B cell (primary cell): ENCODE measurements around the gene SERF2. TPM values are rescaled to one million over a fixed set of nuclear protein-coding genes. Genes with fewer than 3 reads are reported as not detected.

Experiments
- ATAC-seq: fragments of 200-7000 bp; cut with Tn5 transposase; one replicate; pipeline ENCODE4 v1.10.0; 2021; ENCODE audit warnings: low read depth, mild to moderate bottlenecking, moderate number of reproducible peaks, moderate library complexity
- CTCF ChIA-PET: fragments of 350-600 bp; sonication (Branson Sonifier 250); formaldehyde crosslinking; loops from one replicate; lab custom pipeline; 2021; ENCODE audit warnings: antibody characterized with exemption, inconsistent platforms; lab: Charles Lee
- POLR2A ChIA-PET: fragments of 350-600 bp; sonication (Branson Sonifier 250); formaldehyde crosslinking; loops from one replicate; lab custom pipeline; 2021; ENCODE audit warnings: antibody characterized with exemption; lab: Charles Lee
- DNase-seq: peaks from one replicate; pipeline ENCODE4 v3.0.0; 2013
- H2AFZ ChIP-seq: 2 replicates; pipeline ENCODE4 v1.6.1; 2012; ENCODE audit warnings: mild to moderate bottlenecking, low read depth, low read length; ENCODE audit not compliant: insufficient read depth, poor library complexity, severe bottlenecking
- H3K27ac ChIP-seq, 2 donors: 1 replicate in 1 of 2; 2 replicates in 1 of 2; pipeline ENCODE4 v1.5.1; 2012 to 2013; ENCODE audit warnings: low read length in 2 of 2, mild to moderate bottlenecking in 2 of 2, moderate library complexity in 1 of 2
- H3K27me3 ChIP-seq, 4 experiments: fragments of 200-600 bp in 1 of 4; sonication (generic) in 1 of 4; replicated peaks in 1 of 4; 1 replicate in 2 of 4; 2 replicates in 2 of 4; pipeline versions ENCODE4 v1.6.1 to v1.7.0; 2013 to 2016; ENCODE audit warnings: low read length in 3 of 4, mild to moderate bottlenecking in 2 of 4, mixed read lengths in 1 of 4, moderate library complexity in 1 of 4; ENCODE audit not compliant: insufficient read depth in 4 of 4, control insufficient read depth in 3 of 4; ENCODE audit errors: control extremely low read depth in 1 of 4
- H3K36me3 ChIP-seq, 2 experiments: replicated peaks in 1 of 2; 1 replicate in 1 of 2; 2 replicates in 1 of 2; pipeline versions ENCODE4 v1.6.1 to v1.7.1; 2013; ENCODE audit warnings: low read length in 1 of 2; ENCODE audit not compliant: insufficient read depth in 2 of 2, control insufficient read depth in 1 of 2; ENCODE audit errors: control extremely low read depth in 1 of 2, extremely low read depth in 1 of 2
- H3K4me1 ChIP-seq, 2 donors: fragments of 200-600 bp in 1 of 2; sonication (generic) in 1 of 2; 1 replicate in 1 of 2; 2 replicates in 1 of 2; pipeline versions ENCODE4 v1.5.1 to v1.6.1; 2013 to 2017; ENCODE audit warnings: low read length in 2 of 2; ENCODE audit not compliant: control insufficient read depth in 2 of 2, insufficient read depth in 2 of 2
- H3K4me2 ChIP-seq: replicated peaks from 2 replicates; pipeline ENCODE3; 2012; ENCODE audit warnings: mild to moderate bottlenecking, low read depth, low read length; ENCODE audit not compliant: poor library complexity, severe bottlenecking
- H3K4me3 ChIP-seq, 5 experiments: fragments of 200-600 bp in 1 of 5; sonication (generic) in 1 of 5; 1 replicate in 3 of 5; 2 replicates in 2 of 5; pipeline versions ENCODE4 v1.5.1 to v1.7.0; 2011 to 2016; ENCODE audit warnings: low read length in 4 of 5, mild to moderate bottlenecking in 4 of 5, low read depth in 2 of 5, control low read depth in 1 of 5, moderate library complexity in 1 of 5; ENCODE audit not compliant: insufficient read depth in 1 of 5; ENCODE audit errors: control extremely low read depth in 1 of 5, extremely low read depth in 1 of 5
- H3K79me2 ChIP-seq: fragments of 200-600 bp; sonication (generic); one replicate; pipeline ENCODE4 v1.6.0; 2016; ENCODE audit warnings: low read length; ENCODE audit not compliant: control insufficient read depth, insufficient read depth
- H3K9ac ChIP-seq: fragments of 200-600 bp; sonication (generic); 2 replicates; pipeline ENCODE4 v1.6.1; 2017; ENCODE audit warnings: mild to moderate bottlenecking, low read length, moderate library complexity
- H3K9me3 ChIP-seq, 3 donors: one replicate each; pipeline versions ENCODE4 v1.6.1 to v1.7.1; 2013; ENCODE audit warnings: low read length in 2 of 3; ENCODE audit not compliant: control insufficient read depth in 2 of 3, insufficient read depth in 1 of 3; ENCODE audit errors: control extremely low read depth in 1 of 3
- H4K20me1 ChIP-seq: 2 replicates; pipeline ENCODE4 v1.6.0; 2012; ENCODE audit warnings: mild to moderate bottlenecking, low read length; ENCODE audit not compliant: insufficient read depth, control insufficient read depth, poor library complexity, severe bottlenecking
- H3K27ac Mint-ChIP-seq: one replicate; pipeline ENCODE4 v1.8.0; 2021; ENCODE audit warnings: mixed read lengths
- H3K27me3 Mint-ChIP-seq: one replicate; pipeline ENCODE4 v1.8.0; 2021; ENCODE audit warnings: mixed read lengths
- H3K4me1 Mint-ChIP-seq: one replicate; pipeline ENCODE4 v1.8.0; 2021; ENCODE audit warnings: mixed read lengths
- H3K4me3 Mint-ChIP-seq: one replicate; pipeline ENCODE4 v1.8.0; 2021; ENCODE audit warnings: mixed read lengths
- H3K9me3 Mint-ChIP-seq: one replicate; pipeline ENCODE4 v1.8.0; 2022; ENCODE audit warnings: mixed read lengths; ENCODE audit not compliant: insufficient read depth
- CTCF ChIP-seq: fragments of 200-600 bp; IDR thresholded peaks from one replicate; pipeline ENCODE4 v1.8.0; 2022; ENCODE audit warnings: antibody characterized with exemption, mild to moderate bottlenecking
- EZH2 ChIP-seq: IDR thresholded peaks from 2 replicates; pipeline ENCODE4 v1.6.1; 2012; ENCODE audit warnings: borderline replicate concordance, low read depth, mild to moderate bottlenecking, moderate library complexity, low read length; ENCODE audit not compliant: insufficient read depth, poor library complexity, severe bottlenecking
- WGBS: methylation state at CpG from one replicate; pipeline ENCODE4 v1.1.5; 2013; ENCODE audit warnings: missing lambda C conversion rate; ENCODE audit not compliant: insufficient coverage; 5-methylcytosine and 5-hydroxymethylcytosine counted together
- intact Hi-C: fragments of 100-400 bp; cut with micrococcal nuclease; formaldehyde crosslinking; loops from one replicate; pipeline ENCODE4 v1.10.0; 2022
- polyA plus RNA-seq: library from polyadenylated mRNA; depleted of rRNA; stranded (reverse); fragments of >200 nt; gene quantifications from 2 replicates; pipeline ENCODE4 v1.2.3, GENCODE V29; 2012
- total RNA-seq, 2 donors: library from RNA; stranded (reverse); fragments of 120-200 nt in 1 of 2; gene quantifications; 1 replicate in 1 of 2; 2 replicates in 1 of 2; pipeline versions ENCODE4 v1.2.3 to v1.2.4, GENCODE V29; 2013 to 2022

The SERF2 gene
- total and polyA plus RNA-seq, 2 donors (not counting 1 experiment from before 2014, with no cell fraction given) = 455 to 806 TPM

GRCh38 chr15:43749690-43750345 is 42.3 kb upstream of the SERF2 start:
- Histone ChIP-seq H3K4me3 (peak overlapping the region in 4 of 5 experiments; percentile 16 to 57 (median 39)), H3K4me1 (peaks cover 50 to 58% of the 10 kb centered on the region in 2 donors), H3K27me3 (no peaks in the 10 kb centered on the region), H4K20me1 (peaks cover 64% of the 10 kb centered on the region), H3K4me2 (peak overlapping the region; percentile 72), H3K27ac (peak overlapping the region; percentile 58 to 76), H3K9ac (peak overlapping the region; percentile 48), H3K79me2 (peaks cover 88% of the 10 kb centered on the region), H3K36me3 (peaks cover 3 to 20% of the 10 kb centered on the region in 2 experiments), H2AFZ (no peak overlapping the region), H3K9me3 (no peaks in the 10 kb centered on the region)
- no peaks in the 10 kb centered on the region for H3K27me3 Mint-ChIP-seq
- WGBS = no CpG with 5 or more reads among the region's 12 CpGs
- CTCF ChIA-PET = interaction anchor here (0.6 to 2.7 kb wide), 5 partner anchors 16 to 265 kb away, joined by 3 to 24 read pairs (median 4); partner anchors contain the start of gene ELL3
- H3K27ac Mint-ChIP-seq = peak overlapping the region; percentile 90
- TF ChIP-seq EZH2 (no peak), CTCF (no peak)
- ATAC-seq (peak; percentile 40), DNase-seq (peak; percentile 86)
- no peaks in the 10 kb centered on the region for H3K9me3 Mint-ChIP-seq
- H3K4me3 Mint-ChIP-seq = peak overlapping the region; percentile 80
- intact Hi-C loops = loop anchor here (1.0 to 5.0 kb wide), 5 partner anchors 26 to 828 kb away; partner anchors contain the start of genes ELL3, MFAP1, SERF2 and TTBK2
- POLR2A ChIA-PET = interaction anchor here (0.6 to 2.3 kb wide), 7 partner anchors 27 to 656 kb away, joined by 3 to 17 read pairs (median 7); partner anchors contain the start of gene ELL3
- peaks cover 56% of the 10 kb centered on the region for H3K4me1 Mint-ChIP-seq

GRCh38 chr15:43751885-43752284 is 40.2 kb upstream of the SERF2 start:
- Histone ChIP-seq H3K4me3 (no peak overlapping the region), H2AFZ (no peak overlapping the region), H3K9me3 (no peaks in the 10 kb centered on the region), H3K4me1 (peaks cover 49 to 55% of the 10 kb centered on the region in 2 donors), H3K4me2 (no peak overlapping the region), H3K79me2 (peaks cover 98% of the 10 kb centered on the region), H3K27ac (peak overlapping the region in 1 of 2 donors; percentile 49), H3K36me3 (peaks cover 7 to 36% of the 10 kb centered on the region in 2 experiments), H3K9ac (no peak overlapping the region), H4K20me1 (peaks cover 84% of the 10 kb centered on the region), H3K27me3 (no peaks in the 10 kb centered on the region)
- ChIA-PET CTCF (interaction anchor here (2.7 kb wide), 1 partner anchor 19 kb away, joined by 24 read pairs; no protein-coding TSS in a partner anchor), POLR2A (no interaction called here)
- DNase-seq (no peak), ATAC-seq (no peak)
- H3K27me3 Mint-ChIP-seq = no peaks in the 10 kb centered on the region
- TF ChIP-seq CTCF (no peak), EZH2 (no peak)
- H3K4me3 Mint-ChIP-seq = no peak overlapping the region
- no peaks in the 10 kb centered on the region for H3K9me3 Mint-ChIP-seq
- intact Hi-C loops = loop anchor here (2.0 kb wide), 1 partner anchor 73 kb away; the partner anchor contains the start of gene MFAP1
- no peak overlapping the region for H3K27ac Mint-ChIP-seq
- H3K4me1 Mint-ChIP-seq = peaks cover 54% of the 10 kb centered on the region
- WGBS = 90% methylated on average over 4 of the region's 6 CpGs
